Left kidney (tissue), 2 donors: ENCODE results near the gene TMEM235. TPM values are rescaled to one million over a fixed set of nuclear protein-coding genes. Genes with fewer than 3 reads are reported as not detected.

Source experiments
- DNase-seq: peaks from one replicate; pipeline ENCODE4 v3.0.0-alpha.2; 2013
- polyA plus RNA-seq: library from polyadenylated mRNA; unstranded; fragments of 120-200 nt; gene quantifications from one replicate; pipeline ENCODE4 v1.2.1, GENCODE V29; 2013; ENCODE audit not compliant: insufficient read length

The TMEM235 gene
- polyA plus RNA-seq, 1 donor: not detected

- DNase-seq: peak; percentile 80
Observed at GRCh38 chr17:78272181-78272913, 40.9 kb downstream of the TMEM235 start.

- no peak for DNase-seq
Observed at GRCh38 chr17:78272914-78273258, 41.5 kb downstream of the TMEM235 start.

- no peak for DNase-seq
Observed at GRCh38 chr17:78273813-78274212, 42.4 kb downstream of the TMEM235 start.

- DNase-seq: no peak
Observed at GRCh38 chr17:78275355-78275754, 43.9 kb downstream of the TMEM235 start.

GRCh38 chr17:78276098-78276887, 44.9 kb downstream of the TMEM235 start:
- DNase-seq: no peak

GRCh38 chr17:78278139-78278741, 46.8 kb downstream of the TMEM235 start:
- DNase-seq: no peak

- no peak for DNase-seq
Observed at GRCh38 chr17:78279360-78279990, 48.0 kb downstream of the TMEM235 start.

- no peak for DNase-seq
Observed at GRCh38 chr17:78281249-78281845, 49.9 kb downstream of the TMEM235 start.

GRCh38 chr17:78284146-78284545, 52.7 kb downstream of the TMEM235 start:
- DNase-seq: no peak

GRCh38 chr17:78289004-78289403, 57.6 kb downstream of the TMEM235 start:
- DNase-seq: no peak

- peak; percentile 88 for DNase-seq
Observed at GRCh38 chr17:78289802-78290363, 58.5 kb downstream of the TMEM235 start.

Other genes with a start within 250 kb of the TMEM235 start
- gene TMC6, start 102.9 kb upstream of the TMEM235 start, polyA plus RNA-seq: 24.8 TPM
- 1.4 TPM for gene TMC8, start 100.9 kb upstream of the TMEM235 start, polyA plus RNA-seq
- gene C17orf99, start 85.2 kb upstream of the TMEM235 start, polyA plus RNA-seq: 0.17 TPM
- gene SYNGR2, start 63.0 kb upstream of the TMEM235 start, polyA plus RNA-seq: 47.3 TPM
- 34.0 TPM for gene TK1, start 44.6 kb upstream of the TMEM235 start, polyA plus RNA-seq
- gene AFMID, start 44.3 kb upstream of the TMEM235 start, polyA plus RNA-seq: 73.2 TPM
- 35.8 TPM for gene BIRC5, start 17.4 kb upstream of the TMEM235 start, polyA plus RNA-seq
- 12.1 TPM for gene SOCS3, start 128.4 kb downstream of the TMEM235 start, polyA plus RNA-seq
- 52.6 TPM for gene PGS1, start 147.0 kb downstream of the TMEM235 start, polyA plus RNA-seq